Renal pelvis (tissue), 12 donors: Measurements from ENCODE around the gene BOLL. TPM values are rescaled to one million over a fixed set of nuclear protein-coding genes. Genes with fewer than 3 reads are reported as not detected.
"Not testable (repeated sequence)": the region's sequence is repeated elsewhere in the genome, so short reads cannot be mapped to it uniquely, and the experiment has no call there.

Source experiments
- DNase-seq: peaks from one replicate; pipeline ENCODE4 v3.0.0-alpha.2; 2013
- long read RNA-seq, 16 experiments: transcript quantifications; one replicate each; lab custom pipeline, GENCODE V29; 2026
- polyA plus RNA-seq, 3 donors: library from polyadenylated mRNA; unstranded; fragments of 120-200 nt; gene quantifications; one replicate each; pipeline ENCODE4 v1.2.1, GENCODE V29; 2013; ENCODE audit not compliant: insufficient read length in 3 of 3

BOLL gene, protein sequence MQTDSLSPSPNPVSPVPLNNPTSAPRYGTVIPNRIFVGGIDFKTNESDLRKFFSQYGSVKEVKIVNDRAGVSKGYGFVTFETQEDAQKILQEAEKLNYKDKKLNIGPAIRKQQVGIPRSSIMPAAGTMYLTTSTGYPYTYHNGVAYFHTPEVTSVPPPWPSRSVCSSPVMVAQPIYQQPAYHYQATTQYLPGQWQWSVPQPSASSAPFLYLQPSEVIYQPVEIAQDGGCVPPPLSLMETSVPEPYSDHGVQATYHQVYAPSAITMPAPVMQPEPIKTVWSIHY
- not detected for polyA plus RNA-seq
- long read RNA-seq, donor 1, result 0 reads
- long read RNA-seq, donor 2, result 0 reads
- long read RNA-seq, donor 3, result 0 reads
- long read RNA-seq, donor 4, result 0 reads
- long read RNA-seq, donor 5, result 0 reads
- long read RNA-seq, donor 6, result 0 reads
- long read RNA-seq, donor 7, result 0 reads
- long read RNA-seq, donor 8, result 0 reads
- long read RNA-seq, donor 9, result 0 reads
- long read RNA-seq, donor 10, result 0 reads
- long read RNA-seq, donor 11, result 0 reads
- long read RNA-seq, donor 12, result 0 reads
- long read RNA-seq, donor 13, result 0 reads
- long read RNA-seq, donor 14, result 0 reads
- long read RNA-seq, donor 15, result 0 reads
- long read RNA-seq, donor 16, result 0 reads

DNA sequence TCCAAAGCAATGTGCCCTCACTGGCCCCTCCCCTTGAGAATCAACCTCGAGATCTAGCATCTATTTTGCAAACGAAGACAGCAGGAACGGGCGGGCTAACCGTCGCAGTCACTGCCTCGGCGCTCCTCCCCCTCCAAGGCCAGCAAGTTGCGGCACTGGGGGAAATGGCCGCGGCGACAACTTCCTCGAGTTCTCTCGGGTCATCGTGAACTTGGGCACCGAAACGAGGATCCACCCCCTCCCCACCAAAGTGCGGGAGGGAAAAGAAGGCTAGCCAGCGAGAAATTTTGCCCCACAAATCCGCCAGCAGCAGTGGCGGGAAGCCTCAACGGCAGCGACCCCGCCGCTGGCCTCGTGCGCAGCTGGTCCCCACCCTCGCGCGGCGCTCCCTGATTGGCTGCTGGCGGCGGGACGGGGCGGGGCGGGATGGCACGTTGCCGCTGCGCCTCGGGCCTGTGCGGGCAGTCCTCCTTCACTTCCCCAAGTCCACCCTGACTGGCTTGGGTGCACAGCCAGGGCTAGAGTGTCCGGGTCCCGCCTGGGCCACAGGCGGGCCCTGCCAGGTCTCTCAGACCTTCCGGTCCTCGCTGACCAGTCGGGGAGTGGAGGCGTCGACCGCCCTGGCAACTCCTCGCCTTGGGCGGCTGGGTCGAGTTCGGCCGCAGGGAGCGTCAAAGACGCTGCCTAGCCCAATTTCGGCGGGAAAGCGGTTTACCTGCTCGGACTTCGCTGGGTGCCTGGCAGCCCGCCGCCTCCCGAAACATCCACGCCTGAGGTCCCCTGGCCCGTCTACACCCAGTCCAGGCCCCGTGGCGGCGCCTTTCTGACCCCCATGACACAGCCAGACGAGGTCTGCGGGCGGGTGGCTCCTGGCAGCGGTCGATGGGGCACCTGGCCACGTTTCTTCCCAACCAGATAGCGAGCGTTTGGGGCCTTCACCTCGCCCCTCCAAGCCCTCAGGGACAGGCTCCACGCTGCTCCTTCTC lies at the start of gene BOLL:
TSS of gene BOLL (minus strand) at position 364 of the 986 bp plus-strand sequence. CDS start 3,469 bp downstream, outside the sequence.
- no peak for DNase-seq

DNA sequence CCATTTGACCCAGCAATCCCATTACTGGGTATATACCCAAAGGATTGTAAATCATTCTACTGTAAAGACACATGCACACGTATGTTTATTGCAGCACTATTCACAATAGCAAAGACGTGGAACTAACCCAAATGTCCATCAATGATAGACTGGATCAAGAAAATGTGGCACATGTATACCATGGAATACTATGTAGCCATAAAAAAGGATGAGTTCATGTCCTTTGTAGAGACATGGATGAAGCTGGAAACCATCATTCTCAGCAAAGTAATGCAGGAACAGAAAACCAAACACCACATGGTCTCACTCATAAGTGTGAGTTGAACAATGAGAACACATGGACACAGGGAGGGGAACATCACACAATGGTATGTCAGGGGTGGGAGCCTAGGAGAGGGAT lies 49.7 kb upstream of the BOLL start:
- not testable (repeated sequence) for DNase-seq

DNA sequence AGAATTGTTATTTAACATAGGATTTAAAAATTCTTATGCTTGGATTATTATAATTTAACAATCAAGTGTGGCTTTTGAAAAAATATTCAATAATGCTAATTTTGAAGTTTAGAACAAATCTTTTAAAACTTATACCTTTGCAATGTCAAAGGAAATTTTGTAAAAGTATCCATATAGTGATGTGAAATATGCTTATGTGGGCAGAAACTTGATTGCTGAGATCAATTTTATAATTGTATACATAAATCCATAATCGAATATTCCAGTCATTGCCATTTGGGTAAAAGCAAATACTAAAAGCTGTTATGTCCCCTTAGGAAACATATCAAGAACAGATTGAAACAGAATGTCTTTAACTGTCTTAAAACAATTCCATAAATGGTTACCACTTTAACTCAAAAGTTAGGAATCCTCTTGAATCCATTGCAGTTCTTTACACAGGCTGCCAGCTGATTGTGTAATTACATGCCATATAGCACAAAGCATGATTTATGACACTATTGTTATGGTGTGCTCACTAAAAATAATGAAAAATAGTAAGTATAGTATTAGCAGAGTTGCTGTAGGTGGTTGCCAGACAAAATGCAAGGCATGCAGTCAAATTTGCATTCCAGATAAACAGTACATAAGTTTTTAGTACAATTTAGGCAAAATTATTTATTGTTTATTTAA lies 43.5 kb upstream of the BOLL start:
- no peak for DNase-seq

DNA sequence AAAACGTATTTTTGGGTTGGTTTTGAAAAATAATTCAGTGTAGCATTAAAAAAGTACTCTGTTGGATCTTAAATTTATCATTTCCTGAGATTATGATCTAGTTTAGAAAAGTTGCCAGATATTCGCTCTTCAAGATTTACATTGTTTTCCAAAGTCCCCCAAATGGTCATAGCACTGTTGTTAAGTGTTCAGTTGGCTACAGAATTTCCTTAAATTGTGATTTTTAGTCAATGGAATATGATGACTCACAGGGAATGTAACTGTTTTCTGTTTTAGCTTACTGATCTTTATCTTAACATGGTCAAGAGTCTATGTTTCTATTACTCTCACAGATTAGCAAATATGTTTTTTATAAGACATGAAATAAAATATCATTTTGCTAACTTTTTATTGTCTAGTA lies 42.5 kb upstream of the BOLL start:
- DNase-seq, result no peak

DNA sequence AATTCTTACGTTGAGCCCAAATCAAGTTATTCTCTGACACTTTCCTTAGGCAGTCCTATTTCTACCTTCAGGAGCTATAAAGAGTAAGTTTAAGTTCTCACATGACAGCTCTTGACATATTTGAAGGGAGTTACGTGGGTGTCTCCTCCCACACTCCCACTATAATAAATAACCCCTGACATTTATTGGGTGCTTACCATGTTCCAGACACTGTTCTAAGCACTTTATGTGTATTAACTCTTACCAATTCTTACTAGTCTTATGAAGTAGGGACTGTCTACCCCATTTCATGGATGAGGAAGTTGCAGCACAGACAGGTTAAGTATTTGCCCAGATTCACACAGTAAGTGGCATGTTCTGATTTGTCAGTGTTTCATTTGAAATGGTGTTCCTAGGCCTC lies 37.2 kb upstream of the BOLL start:
- DNase-seq, result no peak

DNA sequence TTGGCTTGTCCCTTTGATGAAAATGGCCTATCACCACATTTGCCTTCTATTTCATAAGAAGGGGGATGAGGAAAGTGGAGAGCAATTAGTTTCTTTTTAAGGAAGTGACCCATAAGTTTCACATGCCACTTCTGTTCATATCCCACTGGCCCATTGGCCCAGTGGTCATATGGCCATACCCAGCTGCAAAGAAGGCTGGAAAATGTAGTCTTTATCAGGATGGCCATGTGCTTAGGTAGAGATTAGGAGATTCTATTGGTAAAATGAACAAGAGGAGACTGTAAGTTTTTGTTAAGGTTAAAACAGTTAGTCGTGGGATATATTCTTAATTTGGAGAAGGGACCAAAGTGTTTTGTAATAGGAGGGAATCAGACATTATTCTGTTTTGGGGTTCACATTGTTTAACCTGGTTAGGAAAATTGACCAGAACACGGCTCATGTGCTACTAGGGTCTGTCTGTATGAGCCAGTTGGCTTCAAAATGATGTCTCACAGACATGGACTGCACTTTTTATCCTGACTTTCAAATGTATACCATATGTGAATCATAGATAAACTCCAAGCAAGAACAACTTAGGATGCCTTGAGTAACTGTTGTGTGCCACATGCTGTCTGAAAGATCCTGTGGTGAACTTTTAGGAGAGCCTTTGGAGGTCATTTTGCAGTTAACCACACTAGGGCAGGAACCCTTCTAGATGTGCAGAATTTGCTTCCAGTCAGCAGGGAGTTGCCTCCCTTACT lies 36.6 kb upstream of the BOLL start:
- no peak for DNase-seq

DNA sequence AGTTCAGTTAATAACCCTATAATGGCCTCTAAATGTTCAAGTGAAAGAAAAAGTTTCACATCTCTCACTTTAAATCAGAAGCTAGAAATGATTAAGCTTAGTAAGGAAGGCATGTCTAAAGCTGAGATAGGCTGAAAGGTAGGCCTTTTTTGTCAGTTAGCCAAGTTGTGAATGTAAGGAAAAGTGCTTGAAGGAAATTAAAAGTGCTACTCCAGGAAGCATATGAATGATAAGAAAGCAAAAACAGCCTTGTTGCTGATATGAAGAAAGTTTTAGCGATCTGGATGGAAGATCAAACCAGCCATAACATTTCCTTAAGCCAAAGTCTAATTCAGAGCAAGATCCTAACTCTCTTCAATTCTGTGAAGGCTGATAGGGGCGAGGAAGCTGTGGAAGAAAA lies 29.4 kb upstream of the BOLL start:
- no peak for DNase-seq

DNA sequence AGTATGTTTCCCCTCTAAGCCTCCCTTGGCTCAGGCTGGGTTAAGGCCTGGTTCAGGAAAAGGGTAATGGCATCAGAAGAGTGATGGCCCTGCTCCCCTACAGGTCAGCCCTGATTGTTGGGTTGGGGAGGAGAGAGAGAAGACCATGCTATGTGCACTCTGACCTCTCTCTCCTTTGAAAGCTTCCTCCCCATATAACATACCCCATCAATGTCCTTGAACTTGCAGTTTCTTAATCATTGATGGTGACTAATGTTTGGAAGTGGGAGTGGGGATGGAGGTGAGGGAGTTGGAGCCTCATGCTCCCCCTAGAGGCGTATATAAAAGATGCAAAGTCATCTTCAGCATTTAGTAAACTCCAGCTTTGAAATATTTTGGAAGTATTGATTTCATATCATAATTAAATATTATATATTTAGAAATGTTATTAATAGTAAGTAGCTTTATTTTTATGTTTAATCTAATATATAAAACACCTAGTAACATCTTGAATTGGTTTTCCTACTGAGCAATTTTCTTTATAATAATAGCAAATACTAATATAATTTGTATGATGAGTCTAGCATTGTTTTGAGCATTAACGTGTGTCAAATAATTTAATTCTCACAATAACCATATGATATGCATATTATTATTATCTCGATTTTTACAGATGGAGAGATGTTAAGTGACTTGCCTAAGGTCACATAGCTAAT lies 28.1 kb upstream of the BOLL start:
- no peak for DNase-seq

DNA sequence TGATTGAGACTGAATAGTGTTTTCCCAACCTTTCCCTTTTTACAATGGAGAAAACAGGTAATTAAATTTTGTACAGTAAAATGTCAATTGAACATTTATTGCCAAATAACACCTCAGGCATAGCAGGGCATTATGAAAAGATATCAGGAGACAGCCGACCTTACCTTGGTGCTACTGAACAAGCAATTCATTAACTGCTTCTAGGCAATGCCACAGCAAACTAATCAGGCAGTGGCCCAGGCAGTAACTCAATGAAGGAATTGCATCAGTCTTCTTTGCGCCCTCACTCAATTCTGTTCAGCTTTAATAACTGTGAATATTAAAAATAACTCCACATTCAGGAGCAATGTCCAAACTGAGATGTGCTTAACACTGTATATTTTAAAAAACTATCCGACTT lies 25.4 kb upstream of the BOLL start:
- no peak for DNase-seq

DNA sequence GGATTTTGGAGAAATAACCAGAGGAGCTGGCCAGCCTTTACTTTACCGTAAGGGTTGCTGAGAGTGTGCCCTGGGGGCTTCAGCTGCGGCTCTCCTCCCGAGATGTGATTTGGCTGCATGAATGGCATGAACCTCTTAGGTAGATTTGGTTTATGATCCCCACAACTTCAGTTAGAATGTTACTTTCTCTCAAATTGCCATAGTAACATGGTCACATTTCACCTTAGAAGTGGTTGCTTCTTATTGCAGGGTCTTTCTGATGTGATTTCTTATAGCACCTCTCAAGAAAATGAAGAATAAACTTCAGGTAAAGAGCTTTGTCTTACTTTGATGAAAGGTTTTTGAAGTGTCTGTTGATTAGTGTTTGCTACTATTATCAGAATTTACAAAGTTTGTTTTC lies 24.9 kb upstream of the BOLL start:
- DNase-seq, result no peak

DNA sequence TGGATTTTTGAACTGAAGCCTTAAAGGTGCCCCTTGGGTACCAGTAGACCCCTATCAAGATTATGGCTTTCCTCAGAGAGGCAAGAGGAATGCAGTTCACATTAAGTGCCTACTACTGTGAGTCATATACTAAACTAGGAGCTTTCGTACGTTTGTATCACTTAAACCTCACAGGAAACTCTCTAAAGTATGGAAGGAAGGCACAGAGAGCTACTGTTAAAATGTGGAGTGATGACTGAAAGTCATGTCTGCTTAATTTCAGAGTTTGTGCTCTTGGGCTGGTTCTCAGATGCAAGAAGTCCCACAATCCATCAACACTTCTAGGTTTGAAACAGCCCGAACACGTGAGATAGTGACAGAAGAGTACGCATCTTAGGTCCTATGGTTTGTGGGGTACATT lies 23.9 kb upstream of the BOLL start:
- no peak for DNase-seq

DNA sequence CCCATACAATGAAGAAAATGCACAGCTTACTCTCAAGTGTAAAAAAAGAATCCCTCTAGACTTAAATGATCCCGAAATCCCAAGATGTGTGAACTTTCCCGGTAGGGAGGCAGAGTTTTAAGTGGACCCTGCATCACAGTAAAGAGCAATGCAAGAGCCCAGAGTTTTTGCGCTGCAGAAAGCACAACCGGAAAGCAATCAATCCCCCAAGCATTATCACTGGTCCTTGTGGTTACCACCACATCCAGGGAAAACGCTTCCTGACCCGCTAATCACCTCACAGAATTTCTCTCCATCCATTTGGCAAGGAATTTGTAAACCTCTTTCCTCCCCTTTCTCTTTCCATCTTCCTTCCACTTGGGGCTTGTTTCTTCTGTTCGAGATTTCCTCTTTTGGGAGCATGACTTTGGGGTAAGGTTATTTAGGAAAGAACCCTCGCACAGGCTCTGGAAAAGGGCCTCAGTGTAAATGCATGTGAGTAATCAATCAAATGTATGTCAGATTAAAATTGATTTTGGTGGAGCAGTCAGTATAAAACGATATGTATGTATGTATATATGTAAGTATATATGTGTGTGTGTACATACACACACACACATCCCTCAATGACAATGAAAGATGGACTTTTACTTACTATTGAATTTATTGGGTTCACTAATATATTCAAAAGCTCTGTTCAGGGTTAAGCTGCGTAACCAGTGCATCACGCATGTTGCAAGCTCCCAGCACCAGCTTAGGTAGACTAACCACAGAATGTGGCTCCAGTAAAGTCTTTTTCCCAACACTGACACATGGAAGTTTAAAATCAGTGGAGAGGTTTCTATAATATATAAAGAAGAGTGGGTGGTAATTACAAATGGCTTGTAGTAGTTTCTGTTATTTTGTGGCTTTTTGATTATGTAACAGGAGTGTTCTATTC lies 20.9 kb upstream of the BOLL start:
- no peak for DNase-seq

DNA sequence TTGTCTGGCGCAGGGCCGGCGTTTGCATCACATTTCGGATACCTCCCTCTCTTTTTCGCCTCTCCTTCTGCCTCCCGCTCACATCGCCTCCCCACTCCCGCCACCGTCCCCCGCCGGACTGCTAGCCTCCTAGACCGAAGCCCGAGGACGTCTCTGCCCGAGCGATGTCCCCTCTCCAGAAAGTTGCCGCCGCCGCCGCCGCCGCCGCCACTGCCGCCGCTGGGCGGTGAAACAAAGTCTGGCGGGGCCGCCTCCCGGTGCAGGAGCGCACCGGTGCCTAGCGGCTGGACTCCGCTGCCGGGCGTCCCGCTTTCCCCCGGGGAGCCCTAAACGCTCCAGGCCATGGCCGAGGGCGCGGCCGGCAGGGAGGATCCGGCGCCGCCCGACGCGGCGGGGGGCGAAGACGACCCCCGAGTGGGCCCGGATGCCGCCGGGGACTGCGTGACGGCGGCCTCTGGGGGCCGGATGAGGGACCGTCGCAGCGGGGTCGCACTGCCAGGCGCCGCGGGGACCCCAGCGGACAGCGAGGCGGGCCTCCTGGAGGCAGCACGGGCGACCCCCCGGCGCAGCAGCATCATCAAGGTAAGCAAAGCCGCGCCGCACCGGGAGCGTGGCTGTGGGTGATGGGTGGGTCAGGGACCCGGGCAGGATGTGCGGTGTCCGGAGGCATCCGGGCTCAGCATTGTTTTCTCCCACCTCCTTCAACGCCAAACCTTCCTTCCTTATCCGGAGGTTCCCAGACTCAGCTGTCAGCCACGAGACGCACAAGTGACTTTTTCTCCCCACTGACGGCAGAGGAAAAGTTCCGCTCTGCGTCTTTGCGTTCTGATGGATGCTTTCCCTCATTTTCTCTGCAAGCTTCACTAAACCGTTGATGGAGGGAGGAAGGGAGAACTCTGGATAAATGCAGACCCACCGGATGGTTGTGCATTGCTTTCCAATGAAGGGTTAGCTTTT lies 19.9 kb upstream of the BOLL start:
- DNase-seq, result peak; percentile 17

DNA sequence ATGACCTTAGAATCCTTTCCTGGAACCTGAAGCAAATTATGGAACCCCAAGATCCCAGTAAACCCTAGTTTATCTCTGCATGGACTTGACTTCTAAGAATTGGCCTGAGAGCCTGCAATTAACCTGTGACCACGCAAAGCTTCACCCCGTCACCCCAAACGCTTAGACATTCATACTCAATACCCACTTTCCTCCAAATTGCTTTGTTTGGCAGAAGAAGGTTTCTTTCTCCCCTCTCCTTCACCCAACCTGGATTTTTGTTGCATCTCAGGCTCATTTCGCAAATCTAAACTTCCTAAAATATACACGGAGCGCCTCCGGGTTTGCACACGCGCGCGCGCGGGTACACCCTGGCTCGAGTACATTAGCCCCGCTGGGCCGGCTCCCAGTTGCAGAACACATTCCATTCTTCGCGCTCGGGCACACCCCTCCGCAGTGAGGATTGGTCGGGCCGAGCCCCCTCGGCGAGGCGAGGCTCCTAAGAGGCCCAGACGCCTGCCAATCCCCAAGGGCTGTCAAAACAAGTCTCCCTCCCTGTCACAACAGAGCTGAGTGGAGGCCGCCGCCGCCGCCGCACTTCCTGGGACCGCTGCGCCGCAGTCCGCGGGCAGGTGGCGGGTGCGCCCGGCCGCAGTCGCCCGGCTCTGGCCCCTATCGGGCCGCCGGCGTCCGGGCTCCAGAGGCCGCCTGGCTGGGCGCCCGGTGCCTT lies 19.1 kb upstream of the BOLL start, which contains the start of gene PLCL1:
TSS of gene PLCL1 (plus strand) at position 545 of the 709 bp plus-strand sequence.
- DNase-seq, result peak; percentile 91

DNA sequence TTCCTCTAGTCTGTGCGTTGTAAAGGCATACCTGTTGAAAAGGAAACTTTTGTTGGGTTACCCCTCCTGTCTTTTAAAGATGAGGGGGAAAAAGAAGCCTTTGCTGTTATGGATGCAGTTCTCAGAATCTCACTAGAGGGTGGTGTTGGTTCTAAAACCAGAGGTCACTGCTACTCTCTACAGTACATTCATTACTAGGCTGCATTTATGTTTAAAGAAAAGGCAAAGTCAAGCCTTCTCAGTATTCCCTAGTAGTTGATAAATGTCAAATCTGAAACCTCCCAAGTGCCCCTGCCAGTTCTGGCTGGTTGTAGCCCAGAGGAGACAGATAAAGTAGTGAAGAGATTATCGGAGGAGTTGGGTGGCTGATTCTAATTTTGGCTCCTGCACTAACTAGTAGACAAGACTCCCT lies 17.9 kb upstream of the BOLL start:
- peak; percentile 55 for DNase-seq

DNA sequence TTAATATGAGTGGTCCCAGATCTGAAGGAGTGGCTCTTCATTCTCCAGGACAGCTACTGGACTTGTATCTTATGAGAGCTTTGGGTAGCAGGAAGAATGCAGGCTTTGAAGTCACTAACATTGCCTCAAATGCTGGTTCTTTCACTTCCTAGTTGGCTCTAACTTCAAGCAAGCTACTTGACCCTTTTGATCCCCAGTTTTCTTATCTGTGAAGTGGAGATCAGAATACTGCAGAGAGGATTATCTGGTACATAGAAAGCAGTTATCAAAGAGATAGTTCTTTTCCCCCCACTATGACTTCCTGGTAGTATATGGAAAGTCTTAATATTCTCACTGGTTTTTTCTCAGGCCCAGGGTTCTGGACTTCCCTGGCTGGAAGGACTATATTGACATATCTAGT lies 15.9 kb upstream of the BOLL start:
- DNase-seq, result no peak

DNA sequence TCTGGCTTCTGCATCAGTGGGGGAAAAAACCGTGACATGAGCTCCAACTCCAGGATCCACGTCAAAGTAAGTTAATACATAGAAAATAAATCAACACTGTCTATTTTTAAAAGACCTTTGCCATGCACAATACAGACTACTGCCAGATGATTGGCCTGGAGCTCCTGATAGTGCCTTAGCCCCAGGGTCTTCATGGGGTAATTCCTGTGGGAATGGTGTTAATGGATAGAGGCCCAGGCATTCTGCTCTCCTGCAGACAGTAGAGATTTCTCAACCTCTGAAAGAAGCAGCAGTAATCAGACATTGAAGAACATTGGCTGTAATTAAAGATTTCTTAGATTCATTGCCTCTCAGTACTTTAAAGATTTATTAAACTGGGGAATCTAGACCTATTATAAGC lies 15.0 kb upstream of the BOLL start:
- DNase-seq, result no peak
